WTC11 (cell line): Measurements from ENCODE around the gene KCTD21. TPM values are rescaled to one million over a fixed set of nuclear protein-coding genes. Genes with fewer than 3 reads are reported as not detected.

Experiments
- ATAC-seq: fragments of 200-7000 bp; cut with Tn5 transposase; 2 replicates; pipeline ENCODE4 v1.10.0; 2021; ENCODE audit warnings: mild to moderate bottlenecking, moderate library complexity
- CTCF ChIA-PET: fragments of 300-600 bp; sonication (Branson Sonifier 250); formaldehyde crosslinking; loops from one replicate; lab custom pipeline; 2021; ENCODE audit warnings: antibody characterized with exemption; lab: Charles Lee
- POLR2A ChIA-PET: fragments of 350-600 bp; sonication (Branson Sonifier 250); formaldehyde crosslinking; loops from one replicate; lab custom pipeline; 2021; ENCODE audit warnings: antibody characterized with exemption; lab: Charles Lee
- DNase-seq: peaks from one replicate; pipeline ENCODE4 v3.0.0; 2021; ENCODE audit warnings: low spot score
- H3K27ac Mint-ChIP-seq: 2 replicates; pipeline ENCODE4 v1.8.0; 2021; ENCODE audit warnings: mixed read lengths
- H3K27me3 Mint-ChIP-seq: 2 replicates; pipeline ENCODE4 v1.8.0; 2021; ENCODE audit warnings: low read depth, mild to moderate bottlenecking, moderate library complexity, mixed read lengths
- H3K36me3 Mint-ChIP-seq: 2 replicates; pipeline ENCODE4 v1.8.0; 2021; ENCODE audit warnings: mixed read lengths
- H3K4me1 Mint-ChIP-seq: 2 replicates; pipeline ENCODE4 v1.8.0; 2022; ENCODE audit warnings: mixed read lengths
- H3K4me3 Mint-ChIP-seq: 2 replicates; pipeline ENCODE4 v1.8.0; 2021; ENCODE audit warnings: mild to moderate bottlenecking, moderate library complexity, mixed read lengths
- H3K9me3 Mint-ChIP-seq: 2 replicates; pipeline ENCODE4 v1.8.0; 2021; ENCODE audit warnings: mixed read lengths
- AFF4 ChIP-seq: sonication (generic); formaldehyde crosslinking; IDR thresholded peaks from 2 replicates; pipeline ENCODE4 v1.8.1; 2023; ENCODE audit warnings: mild to moderate bottlenecking, missing genetic modification reagents, borderline replicate concordance
- AR ChIP-seq: fragments of 250-450 bp; sonication (Bioruptor Pico); IDR thresholded peaks from 2 replicates; pipeline ENCODE4 v1.9.0; 2021; ENCODE audit warnings: mild to moderate bottlenecking
- ARID4B ChIP-seq: sonication (generic); formaldehyde crosslinking; IDR thresholded peaks from 2 replicates; pipeline ENCODE4 v1.8.0; 2023; ENCODE audit warnings: missing genetic modification reagents, mild to moderate bottlenecking, borderline replicate concordance
- CBFB ChIP-seq: sonication (generic); formaldehyde crosslinking; IDR thresholded peaks from 2 replicates; pipeline ENCODE4 v1.8.1; 2022; ENCODE audit warnings: mild to moderate bottlenecking, low read depth, missing genetic modification reagents
- ETV6 ChIP-seq: sonication (generic); formaldehyde crosslinking; IDR thresholded peaks from 2 replicates; pipeline ENCODE4 v1.8.1; 2022; ENCODE audit warnings: mild to moderate bottlenecking, missing genetic modification reagents
- GRHL2 ChIP-seq: fragments of 250-450 bp; sonication (Bioruptor Pico); IDR thresholded peaks from 2 replicates; pipeline ENCODE4 v1.8.0; 2022; ENCODE audit warnings: mild to moderate bottlenecking, moderate library complexity; ENCODE audit not compliant: insufficient replicate concordance, severe bottlenecking
- IRF2 ChIP-seq: sonication (generic); formaldehyde crosslinking; IDR thresholded peaks from 2 replicates; pipeline ENCODE4 v1.8.0; 2022; ENCODE audit warnings: low read depth, missing genetic modification reagents, borderline replicate concordance
- NR3C1 ChIP-seq: sonication (generic); formaldehyde crosslinking; conservative IDR thresholded peaks from 2 replicates; pipeline ENCODE4 v1.8.1; 2023; ENCODE audit warnings: low read depth, mild to moderate bottlenecking, missing genetic modification reagents
- PRRX2 ChIP-seq: fragments of 250-450 bp; sonication (Bioruptor Pico); IDR thresholded peaks from 2 replicates; pipeline ENCODE4 v1.8.0; 2021; ENCODE audit warnings: mild to moderate bottlenecking
- SMAD3 ChIP-seq: sonication (generic); formaldehyde crosslinking; IDR thresholded peaks from 2 replicates; pipeline ENCODE4 v1.8.0; 2022; ENCODE audit warnings: missing genetic modification reagents, mild to moderate bottlenecking, borderline replicate concordance
- SOX15 ChIP-seq: fragments of 250-450 bp; sonication (Bioruptor Pico); IDR thresholded peaks from 2 replicates; pipeline ENCODE4 v1.9.0; 2021; ENCODE audit warnings: mild to moderate bottlenecking
- USF2 ChIP-seq: sonication (generic); formaldehyde crosslinking; IDR thresholded peaks from 2 replicates; pipeline ENCODE4 v1.8.1; 2023; ENCODE audit warnings: mild to moderate bottlenecking, missing genetic modification reagents, moderate library complexity
- ZNF138 ChIP-seq: sonication (generic); formaldehyde crosslinking; conservative IDR thresholded peaks from 2 replicates; pipeline ENCODE4 v1.8.1; 2022; ENCODE audit warnings: mild to moderate bottlenecking, moderate library complexity, missing genetic modification reagents
- ZNF317 ChIP-seq: sonication (generic); formaldehyde crosslinking; IDR thresholded peaks from 2 replicates; pipeline ENCODE4 v1.8.1; 2023; ENCODE audit warnings: low read depth, mild to moderate bottlenecking, moderate library complexity, missing genetic modification reagents, borderline replicate concordance
- ZNF512 ChIP-seq: sonication (generic); formaldehyde crosslinking; IDR thresholded peaks from 2 replicates; pipeline ENCODE4 v1.8.1; 2022; ENCODE audit warnings: missing genetic modification reagents, borderline replicate concordance
- ZNF671 ChIP-seq: fragments of 250-450 bp; sonication (Bioruptor Pico); IDR thresholded peaks from 2 replicates; pipeline ENCODE4 v1.8.0; 2021; ENCODE audit warnings: mild to moderate bottlenecking
- ZSCAN18 ChIP-seq: fragments of 250-450 bp; sonication (Bioruptor Pico); IDR thresholded peaks from 2 replicates; pipeline ENCODE4 v2.1.2; 2022; ENCODE audit warnings: mild to moderate bottlenecking, moderate library complexity
- total RNA-seq: library from RNA; stranded (reverse); gene quantifications from 3 replicates; pipeline ENCODE4 v1.2.3, GENCODE V29; 2021

The KCTD21 gene
- total RNA-seq, 1 experiment from 2014 or later: 2.8 TPM

GRCh38 chr11:78224506-78224905 lies 36.1 kb upstream of the KCTD21 start:
- ChIA-PET CTCF (no interaction called here), POLR2A (no interaction called here)
- ATAC-seq (no peak), DNase-seq (no peak)
- Mint-ChIP-seq H3K9me3 (no peaks in the 10 kb centered on the region), H3K36me3 (peaks cover 14% of the 10 kb centered on the region), H3K4me1 (no peaks in the 10 kb centered on the region), H3K4me3 (no peak overlapping the region), H3K27me3 (no peaks in the 10 kb centered on the region), H3K27ac (no peak overlapping the region)
- TF ChIP-seq ZNF138 (CRISPR knock-in tag) (no peak), AFF4 (no peak), NR3C1 (CRISPR knock-in tag) (no peak), CBFB (CRISPR knock-in tag) (no peak), IRF2 (CRISPR knock-in tag) (no peak), PRRX2 (CRISPR knock-in tag) (no peak), ETV6 (no peak), ZNF512 (CRISPR knock-in tag) (no peak), SOX15 (no peak), GRHL2 (no peak), SMAD3 (CRISPR knock-in tag) (no peak), ZSCAN18 (no peak), USF2 (CRISPR knock-in tag) (no peak), AR (CRISPR knock-in tag) (no peak), ZNF317 (CRISPR knock-in tag) (no peak), ARID4B (CRISPR knock-in tag) (no peak), ZNF671 (CRISPR knock-in tag) (no peak)
